HG02588 (cell line): Measurements from ENCODE around the gene KCNMA1.

Experiments
- ATAC-seq: cut with Tn5 transposase; IDR thresholded peaks from one replicate; pipeline ENCODE4 v1.9.1; 2021; ENCODE audit warnings: mild to moderate bottlenecking, moderate library complexity; ENCODE audit not compliant: unreplicated experiment

KCNMA1 gene

DNA sequence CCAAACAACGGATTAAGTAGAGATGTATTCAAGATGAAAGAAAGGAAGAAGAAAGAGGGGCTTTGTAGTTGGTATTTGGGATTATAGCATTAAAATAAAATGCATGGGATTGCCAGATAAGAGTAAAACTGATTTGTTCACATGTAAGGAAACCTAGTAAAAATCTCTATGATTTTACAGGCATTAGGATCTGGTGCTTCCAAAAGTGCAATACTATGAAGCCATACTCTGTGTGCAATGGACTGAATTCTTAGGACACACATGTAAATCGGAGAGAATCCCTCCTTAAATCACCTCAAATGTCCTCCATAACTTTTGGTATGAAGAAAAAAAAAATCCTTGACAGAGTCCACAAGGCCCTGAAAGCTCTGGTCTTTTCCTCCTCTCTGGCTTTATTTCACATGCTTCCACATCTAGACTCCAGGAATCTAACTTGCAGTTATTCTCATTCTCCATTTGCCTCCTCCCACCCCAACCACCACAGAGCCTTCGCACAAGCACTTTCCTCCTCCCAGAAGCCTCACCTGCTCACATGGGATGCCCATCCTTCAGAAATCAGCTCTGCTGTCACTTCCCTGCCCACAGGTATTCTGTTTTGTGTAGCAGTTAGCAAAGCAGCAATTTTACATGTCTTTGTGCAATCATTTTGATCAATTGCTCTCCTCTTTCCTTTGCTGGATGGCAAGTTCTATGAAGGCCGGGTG is 378.3 kb downstream of the KCNMA1 start:
- ATAC-seq, result no peak

DNA sequence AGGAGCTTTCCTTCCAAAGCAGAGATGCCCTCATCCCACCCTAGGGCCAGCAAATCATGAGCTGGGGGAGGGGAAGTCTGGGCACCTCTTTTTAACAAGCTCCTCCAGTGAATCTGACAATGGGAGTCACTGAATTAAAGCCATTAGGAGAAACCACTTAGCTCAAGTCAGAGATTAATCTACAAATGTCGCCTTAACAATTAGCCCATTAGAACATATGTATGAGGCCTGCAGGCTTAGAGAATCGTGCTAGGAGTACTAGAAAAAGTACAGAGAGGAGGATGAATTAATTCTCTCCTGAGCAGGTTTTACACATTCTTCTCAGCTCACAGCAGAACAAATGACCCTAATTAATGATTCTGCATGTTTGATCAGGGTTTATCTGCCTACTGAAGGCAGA is 381.3 kb downstream of the KCNMA1 start:
- no peak for ATAC-seq

DNA sequence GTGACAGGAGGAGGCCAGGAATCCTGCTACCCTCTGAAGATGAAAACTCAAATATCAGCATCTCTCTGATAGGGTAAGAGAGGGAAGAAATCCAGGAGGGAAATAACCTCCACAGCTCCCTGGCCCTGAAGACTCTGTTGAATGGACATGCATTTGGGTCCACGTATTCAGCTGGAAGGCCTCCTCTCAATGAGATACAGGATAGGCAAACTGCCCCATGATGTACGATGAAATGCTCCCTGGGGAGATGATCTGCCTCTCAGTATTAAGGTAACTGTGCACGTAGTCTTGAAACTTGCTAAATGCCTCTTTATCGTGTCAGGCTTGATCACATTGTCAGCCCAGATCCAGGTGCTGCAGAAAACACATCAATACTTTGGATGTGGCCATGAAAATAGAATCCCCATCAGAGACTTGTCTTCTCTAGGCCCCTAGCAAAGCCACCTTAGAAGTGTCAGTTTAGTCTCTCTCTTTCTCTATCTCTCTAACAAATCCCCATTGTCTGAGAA is 384.0 kb downstream of the KCNMA1 start:
- ATAC-seq, result no peak

DNA sequence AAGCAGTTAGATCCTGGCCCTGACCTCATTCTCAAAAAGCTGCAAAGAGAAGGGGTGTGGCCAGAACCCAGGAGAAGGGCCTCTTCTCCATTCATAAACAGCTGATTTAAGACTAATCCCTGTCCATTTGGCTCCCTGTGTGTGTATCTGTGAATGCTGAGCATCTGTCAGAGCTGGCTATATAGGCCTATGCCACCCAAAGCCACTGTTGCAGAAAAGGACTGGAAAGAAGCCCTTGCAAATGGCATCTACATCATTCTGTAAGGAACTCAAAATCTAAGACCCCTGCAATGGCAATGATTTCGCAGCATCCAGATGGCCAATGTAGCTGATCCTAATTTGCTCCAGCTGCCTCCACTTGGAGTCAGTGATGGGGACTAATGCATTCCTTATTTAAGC is 384.5 kb downstream of the KCNMA1 start:
- no peak for ATAC-seq

DNA sequence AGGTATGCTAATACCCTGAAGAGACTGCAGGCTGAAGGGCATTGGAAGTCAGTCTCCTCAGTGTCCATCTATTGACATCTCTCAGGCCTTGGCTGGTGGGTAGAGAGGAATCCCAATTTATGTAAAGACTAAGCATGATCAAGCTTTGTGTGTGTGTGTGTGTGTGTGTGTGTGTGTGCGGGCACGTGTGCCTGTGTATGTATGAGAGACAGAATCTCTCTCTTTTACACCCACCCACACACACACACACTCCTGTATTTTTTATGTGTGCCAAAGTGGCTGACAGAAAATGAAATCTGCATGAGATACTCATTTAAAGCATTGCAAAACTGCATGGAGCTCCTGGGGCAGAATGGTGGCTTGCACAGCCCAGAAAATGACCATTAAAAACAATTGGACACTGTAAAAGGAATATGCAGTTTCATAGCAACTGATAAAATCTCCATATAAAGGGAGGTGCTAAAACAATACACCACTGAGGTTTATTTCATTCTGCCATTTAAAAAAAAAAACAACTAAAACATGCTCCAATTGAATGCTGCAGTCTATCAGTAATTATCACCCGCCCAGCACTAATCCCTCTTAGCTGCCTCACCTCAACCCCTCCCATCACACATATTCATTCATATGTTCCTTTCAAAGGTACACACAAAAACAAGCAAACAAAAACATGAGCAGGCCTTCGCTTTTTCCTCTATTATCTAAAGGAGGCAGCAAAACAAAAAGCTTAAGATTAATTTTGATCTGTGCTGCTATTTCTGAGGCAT is 385.0 kb downstream of the KCNMA1 start:
- no peak for ATAC-seq

DNA sequence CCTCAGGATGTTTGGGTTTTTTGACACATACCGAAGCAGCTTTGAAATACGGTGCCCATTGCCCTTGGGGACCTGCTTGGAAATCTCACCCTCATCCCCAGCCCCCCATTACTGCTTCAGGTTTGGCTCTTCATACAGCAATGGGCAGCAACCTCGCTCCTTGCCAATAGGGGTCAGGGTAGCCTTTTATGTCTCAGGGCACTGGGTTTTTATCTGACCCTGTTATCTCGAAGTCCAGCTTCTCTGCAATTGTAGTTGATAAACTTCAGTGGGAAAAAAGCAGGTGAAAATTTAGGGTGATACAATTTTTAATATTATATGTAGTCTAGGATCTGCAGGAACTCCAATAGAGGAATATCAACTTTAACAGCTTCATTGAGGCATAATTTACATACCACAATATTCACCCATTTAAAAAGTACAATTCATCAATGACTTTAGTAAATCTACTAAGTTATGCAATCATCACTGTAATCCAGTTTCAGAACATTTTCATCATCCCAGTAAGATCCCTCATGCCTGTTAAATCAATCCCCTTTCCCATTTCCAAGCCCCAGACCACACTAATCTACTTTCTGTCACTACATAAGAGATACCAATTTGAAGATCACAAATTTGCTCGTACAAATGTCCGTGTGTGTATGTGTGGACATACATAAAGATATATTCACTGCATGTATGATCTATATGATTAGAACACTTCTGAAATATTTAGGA is 386.2 kb downstream of the KCNMA1 start:
- no peak for ATAC-seq

DNA sequence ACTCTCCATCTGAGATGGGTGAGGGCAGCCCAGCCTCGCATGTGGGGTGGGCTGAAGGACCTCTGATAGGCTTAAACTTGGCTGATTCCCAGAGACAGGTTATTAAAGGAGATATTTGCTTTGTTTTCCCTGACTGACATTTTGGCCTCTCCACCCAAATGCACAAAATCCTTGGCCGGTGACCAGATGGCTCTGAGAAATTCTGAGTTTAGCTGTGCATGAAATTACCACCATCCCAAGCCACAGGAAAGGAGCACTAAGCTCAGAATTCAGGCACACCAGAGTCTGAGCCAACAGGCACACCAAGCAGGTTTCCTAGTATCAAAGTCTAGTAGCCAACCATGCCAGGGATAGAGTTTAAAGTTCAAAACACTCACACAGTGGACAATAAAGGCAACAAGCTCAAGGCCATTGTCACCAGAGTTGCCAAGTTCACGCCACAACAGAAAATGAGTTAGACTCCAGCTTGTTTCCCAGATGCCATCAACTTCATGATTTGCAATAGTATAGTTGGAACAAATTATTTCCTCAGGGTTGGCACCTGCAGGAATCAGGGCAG is 387.6 kb downstream of the KCNMA1 start:
- ATAC-seq, result no peak

DNA sequence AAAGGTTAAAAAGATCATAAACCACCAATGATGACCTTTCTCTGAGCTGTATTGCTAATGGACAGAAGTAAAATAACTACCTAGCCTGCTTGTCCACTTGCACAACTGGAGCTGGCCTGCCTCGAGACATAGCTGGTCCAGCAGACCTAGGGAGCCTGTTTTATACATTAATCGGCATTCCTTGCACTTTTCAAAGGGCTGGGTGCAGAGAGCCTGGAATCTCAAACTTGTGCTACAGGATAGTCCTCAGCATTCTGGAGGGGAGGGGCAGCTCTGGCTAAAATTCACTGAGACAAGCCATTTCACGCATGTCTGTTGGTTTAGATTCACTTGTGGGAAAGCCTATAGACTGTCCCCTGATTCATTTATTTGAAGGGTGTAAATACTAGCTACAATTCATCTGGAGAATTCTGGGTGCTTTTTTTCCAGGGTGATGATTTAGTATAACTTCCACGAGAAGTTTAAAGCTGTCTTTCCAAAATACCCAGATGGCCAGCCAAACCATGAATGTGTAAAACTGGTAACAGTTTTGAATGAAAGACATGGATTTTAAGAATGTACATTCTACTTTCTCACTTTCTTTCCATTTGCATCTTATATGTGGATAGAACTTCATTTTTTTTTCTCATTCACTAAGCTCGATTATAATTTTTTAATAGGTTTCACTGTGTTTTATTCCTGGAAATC is 389.4 kb downstream of the KCNMA1 start:
- no peak for ATAC-seq

DNA sequence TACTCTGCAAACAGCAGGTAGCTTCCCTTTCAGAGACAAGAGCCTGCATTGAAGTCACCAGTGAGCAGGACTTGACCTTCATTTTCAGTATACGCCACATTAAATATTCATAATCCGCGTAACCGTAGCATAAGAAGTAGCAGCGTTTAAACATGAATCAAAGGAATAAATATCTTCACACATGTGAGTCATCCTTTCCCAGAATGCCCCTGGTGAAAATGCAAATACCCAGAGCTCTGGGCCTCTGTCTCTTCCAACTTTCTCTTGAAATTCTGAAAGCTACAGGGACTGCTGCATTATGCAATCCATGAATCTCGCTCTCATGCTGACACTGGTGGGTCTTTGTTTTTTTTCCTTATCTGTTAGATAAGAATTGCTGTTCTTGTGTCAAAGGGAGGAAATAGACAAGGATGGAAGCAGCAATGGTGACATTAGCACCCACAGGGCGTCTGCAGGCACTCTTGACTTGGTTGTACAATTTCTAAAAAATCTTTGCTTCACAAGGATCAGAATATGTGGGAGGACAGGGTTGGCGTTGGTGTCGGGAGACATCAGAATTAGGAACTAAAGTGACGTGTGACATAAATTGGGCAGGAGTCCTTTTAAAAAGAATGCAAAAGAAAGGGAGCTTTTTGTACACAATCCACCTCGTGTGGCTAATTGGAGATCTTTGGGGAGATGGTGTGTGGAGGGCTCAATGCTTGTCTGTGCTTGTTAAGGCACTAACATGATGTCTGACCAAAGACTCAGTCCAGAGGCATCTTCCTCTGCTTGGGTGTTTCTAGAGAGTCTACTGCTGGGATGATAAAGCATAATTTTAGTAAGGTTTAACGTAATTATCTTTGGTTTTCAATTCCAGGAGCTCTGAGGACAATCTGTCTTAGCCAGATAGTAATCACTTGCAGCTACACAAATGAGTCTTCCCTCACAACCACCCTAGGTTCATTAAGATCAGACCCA is 390.3 kb downstream of the KCNMA1 start:
- ATAC-seq, result no peak

DNA sequence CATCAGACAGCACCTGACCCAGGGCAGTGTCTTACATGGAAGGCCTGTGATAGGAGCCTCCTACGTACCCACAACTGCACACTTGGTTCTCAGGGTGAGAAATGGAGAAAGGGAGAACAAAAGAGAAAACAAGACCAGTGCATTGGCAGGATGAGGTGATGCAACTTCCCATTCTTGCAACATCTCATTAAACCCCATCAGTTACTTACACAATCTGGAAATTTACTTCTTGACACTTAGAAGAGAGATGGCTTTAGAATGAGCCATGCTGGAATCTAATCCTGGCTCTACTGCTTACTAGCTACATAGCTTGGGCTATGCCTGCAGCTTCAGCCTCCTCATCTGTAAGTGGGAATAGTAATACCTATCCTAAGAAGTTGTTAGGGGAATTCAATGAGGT is 391.7 kb downstream of the KCNMA1 start:
- ATAC-seq, result no peak

DNA sequence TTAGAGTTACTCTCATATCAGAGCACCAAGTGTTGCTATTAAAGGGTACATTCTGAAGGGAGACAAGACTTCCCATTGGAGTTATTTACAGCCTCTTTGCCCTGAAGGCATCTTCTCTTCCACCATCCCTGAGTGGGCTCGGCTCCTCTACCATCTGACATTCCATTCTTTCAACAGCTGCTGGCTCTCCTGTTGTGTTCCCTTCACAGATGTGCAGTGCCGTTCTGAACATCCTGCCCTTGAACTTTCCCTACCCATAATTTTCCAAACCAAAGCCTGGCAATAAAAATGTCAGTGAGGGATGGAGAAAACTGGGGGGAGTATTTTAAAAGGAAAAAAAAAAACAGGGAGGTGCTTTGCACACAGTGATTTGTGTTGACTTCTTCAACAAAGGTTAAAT is 392.9 kb downstream of the KCNMA1 start:
- no peak for ATAC-seq

DNA sequence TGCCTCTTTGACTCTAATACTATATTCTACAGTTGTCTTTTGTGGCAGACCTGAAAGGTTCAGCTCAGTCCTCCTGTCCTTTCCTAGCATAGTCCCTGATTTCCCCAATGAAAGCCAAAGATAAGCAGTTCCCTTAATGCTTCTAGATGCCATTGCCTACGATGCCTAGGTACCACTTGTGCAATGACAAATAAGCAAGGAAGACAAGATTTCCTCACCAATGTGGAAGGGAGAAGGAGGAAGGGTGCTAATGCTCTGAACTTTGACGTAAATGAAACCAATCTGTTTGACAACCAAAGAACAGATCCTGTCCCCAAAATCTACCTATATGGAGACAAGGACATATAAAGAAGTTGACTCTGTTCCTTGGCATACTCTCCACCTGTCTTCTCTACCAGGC is 393.3 kb downstream of the KCNMA1 start:
- no peak for ATAC-seq

DNA sequence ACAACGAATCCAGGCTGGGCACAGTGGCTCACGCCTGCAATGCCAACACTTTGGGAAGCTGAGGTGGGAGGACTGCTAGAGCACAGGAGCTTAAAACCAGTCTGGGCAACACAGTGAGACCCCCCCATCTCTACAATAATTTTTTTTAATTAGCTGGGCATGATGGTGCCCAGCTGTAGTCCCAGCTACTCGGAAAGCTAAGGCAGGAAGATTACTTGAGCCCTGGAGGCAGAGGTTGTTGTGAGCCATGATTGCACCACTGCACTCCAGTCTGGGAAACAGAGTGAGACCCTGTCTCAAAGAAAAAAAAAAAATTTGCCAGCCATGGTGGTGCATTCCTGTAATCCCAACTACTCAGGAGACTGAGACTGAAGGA is 396.3 kb downstream of the KCNMA1 start:
- no peak for ATAC-seq

DNA sequence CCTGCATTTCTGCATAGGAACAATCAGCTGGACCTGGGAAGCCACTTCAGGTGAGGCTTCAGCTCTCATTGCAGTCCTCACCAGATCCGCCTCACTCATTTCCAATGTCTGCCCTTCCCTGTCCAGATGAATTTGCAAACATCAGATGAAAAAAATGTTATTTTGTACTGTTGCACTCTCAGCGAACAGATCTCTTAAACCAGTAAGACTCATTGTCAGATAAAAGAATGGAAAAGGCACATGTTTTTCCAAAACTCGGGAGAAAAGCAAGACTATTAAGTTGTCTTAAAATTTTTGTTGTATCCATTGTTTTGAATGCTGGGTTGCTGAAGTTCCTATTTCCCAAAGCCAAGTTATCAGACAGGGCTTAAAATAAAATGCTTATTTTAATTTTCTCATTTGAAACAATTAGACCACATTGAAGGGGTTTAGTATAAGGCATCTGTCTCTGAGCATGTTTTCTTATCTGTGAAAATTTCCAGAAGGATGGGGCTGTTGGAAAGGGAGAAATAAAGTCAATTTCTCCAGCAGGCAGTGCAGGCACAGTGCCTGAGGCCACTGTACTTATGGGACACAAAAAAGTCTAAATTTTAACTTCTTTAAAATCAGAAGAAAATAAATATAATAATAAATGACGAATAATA is 396.8 kb downstream of the KCNMA1 start:
- no peak for ATAC-seq

DNA sequence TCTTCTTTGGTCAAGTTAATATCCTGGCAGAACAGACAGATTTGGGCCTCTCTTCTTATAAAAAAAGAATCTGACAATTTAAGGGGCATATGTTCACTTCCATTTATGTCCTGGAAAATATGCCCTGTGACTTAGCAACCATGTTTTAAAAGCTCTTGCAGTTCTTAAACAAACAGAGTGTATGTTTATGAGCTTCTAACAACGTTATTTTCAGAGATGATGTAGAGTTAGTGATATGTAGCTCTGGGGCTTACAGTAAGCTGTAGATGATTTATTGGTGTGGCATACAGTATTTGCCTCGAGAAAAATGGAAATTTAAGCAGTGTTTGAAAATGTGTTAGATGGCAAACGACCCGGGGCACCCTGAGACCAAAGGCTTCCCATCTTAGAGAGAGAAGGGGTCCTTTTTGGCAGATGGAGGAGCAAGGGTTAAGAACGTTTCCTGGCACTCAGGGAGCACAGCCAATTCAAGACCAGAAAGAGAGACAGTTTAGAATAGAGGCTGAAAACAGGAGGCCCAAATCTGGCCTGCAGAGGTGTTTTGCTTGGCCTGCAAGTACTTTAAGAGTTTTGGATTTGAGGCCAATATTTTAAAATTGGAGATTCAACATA is 397.5 kb downstream of the KCNMA1 start:
- no peak for ATAC-seq

DNA sequence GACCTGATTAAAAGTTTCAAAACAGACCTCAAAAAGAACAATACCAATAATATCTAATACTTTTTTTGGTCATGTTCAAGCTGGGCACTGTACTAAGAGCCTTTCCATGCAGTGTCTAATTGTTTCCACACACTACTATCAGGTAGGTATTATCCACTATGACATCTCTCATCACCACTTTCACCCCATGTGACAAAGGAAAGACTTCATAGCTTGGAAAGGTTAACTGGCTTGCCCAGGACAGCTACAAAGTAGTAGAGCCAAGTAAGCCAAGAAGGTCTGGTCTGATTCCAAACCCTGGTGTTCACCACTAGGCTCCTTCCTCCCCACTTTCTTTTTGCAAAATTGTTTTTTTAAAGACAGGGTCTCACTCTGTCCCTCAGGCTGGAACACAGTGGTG is 400.5 kb downstream of the KCNMA1 start:
- ATAC-seq, result no peak

DNA sequence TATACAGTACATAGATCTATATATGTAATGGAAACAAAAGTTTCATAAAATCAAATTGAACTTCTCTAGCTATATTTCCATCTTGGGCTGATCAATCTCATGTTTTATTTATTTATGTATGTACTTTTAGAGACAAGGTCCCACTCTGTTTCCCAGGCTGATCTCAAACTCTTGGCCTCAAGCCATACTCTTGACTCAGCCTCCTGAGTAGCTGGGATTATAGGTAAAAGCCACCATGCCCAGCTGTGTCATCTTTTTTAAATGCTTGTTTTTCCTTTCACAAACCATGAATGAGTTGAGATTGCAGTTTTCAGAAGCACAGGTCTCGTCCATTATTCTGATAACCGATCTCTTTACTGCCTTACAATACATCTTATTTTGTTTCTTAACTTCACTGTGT is 400.9 kb downstream of the KCNMA1 start:
- no peak for ATAC-seq

DNA sequence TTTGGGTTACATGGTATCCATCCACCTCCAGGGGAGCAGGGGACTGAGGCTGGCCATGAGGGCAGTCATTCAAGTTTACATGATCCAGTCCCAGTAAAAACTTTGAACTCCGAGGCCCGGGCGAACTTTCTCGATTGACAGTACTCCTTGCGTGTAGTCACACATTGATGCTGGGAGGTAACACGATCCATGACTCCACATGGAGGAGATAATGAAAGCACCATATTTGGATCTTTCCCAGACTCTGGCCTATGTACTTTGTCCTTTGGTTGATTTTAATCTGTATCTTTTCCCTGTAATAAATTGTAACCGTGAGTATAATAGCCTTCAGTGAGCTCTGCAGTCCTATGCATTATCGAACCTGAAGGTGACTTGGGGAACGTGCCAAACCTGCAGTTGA is 401.6 kb downstream of the KCNMA1 start:
- no peak for ATAC-seq

DNA sequence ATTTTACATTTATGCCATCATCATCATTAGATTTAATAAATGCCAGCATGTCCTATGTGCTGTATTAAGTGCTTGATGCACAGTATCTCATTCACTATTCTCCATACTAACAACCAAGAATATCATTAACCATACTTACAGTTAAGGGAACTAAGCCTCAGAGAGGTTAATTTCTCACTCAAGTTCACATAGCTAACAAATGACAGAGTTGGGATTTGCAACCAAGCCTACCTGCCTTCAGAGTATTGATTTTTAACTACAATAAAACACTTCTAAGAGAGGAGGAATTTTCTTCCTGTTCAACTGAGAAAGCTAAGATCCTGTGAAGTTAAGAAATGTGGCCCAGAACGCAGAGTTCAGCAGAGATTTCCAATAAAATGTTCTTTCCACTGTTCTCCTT is 403.0 kb downstream of the KCNMA1 start:
- no peak for ATAC-seq
